Muscle of arm (tissue), 12 donors: ENCODE results near the gene GFRA1. TPM values are rescaled to one million over a fixed set of nuclear protein-coding genes. Genes with fewer than 3 reads are reported as not detected.

Experiments
- DNase-seq: peaks from one replicate; pipeline ENCODE4 v3.0.0-alpha.2; 2013
- polyA plus RNA-seq, 12 donors: library from polyadenylated mRNA; unstranded; fragments of 120-200 nt; gene quantifications; one replicate each; pipeline ENCODE4 v1.2.1, GENCODE V29; 2013; ENCODE audit not compliant: insufficient read length in 12 of 12

The GFRA1 gene
- polyA plus RNA-seq, 12 donors, result 29.9 to 45.1 (median 35.1) TPM; not detected in 1

GRCh38 chr10:116130006-116130405 lies 143.0 kb downstream of the GFRA1 start:
- no peak for DNase-seq

DNA sequence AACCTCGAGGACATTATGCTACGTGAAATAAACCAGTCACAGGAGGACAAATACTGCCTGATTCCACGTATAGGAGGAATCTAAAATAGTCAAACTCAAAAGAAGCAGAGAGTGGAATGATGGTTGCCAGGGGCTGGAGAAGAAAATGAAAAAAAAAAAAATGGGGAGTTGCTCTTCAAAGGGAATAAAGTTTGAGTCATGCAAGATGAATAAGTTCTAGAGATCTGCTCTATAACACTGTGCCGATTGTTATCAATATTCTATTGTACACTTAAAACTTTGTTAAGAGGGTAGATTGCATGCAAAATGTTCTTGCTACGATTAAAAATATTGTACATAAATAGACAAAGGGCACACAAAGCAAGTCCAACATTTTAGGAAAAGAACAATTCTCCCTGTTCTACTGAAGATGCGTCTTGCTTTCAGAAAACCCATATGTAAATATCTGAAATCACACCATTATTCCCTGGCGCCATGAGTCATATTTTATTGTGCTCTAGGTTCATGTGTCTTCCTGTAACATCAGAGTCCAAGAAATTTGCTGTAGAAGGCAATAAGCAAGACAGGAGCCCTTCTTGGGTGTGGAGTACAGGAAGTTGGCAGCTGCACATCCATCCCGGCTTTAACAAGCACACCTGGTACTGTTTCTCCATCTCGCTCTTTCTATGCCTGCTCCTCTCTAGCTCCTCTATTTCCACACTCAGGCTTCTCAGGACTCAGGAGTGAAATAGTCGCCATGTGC lies 145.9 kb downstream of the GFRA1 start:
- no peak for DNase-seq

DNA sequence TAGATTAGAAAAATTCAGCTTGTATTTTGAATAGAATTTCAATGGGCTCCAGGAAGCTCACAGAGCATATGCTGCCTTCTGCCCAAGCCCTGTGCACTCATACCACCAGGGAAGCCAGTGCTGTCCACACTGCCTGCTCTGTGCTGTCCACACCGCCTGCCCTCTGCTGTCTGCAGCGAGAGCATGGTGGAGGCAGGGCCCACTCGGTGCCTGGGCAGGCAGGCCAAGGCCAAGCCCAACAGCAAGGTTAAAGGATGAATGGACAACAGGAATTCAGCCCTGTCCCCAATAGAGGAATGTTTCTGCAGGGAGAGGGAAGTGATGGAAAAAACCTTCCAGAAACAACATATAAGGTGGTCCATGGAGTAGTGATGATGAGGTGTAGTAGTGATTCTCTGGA lies 146.8 kb downstream of the GFRA1 start:
- no peak for DNase-seq

- no peak for DNase-seq
Observed at GRCh38 chr10:116125180-116125579, 147.8 kb downstream of the GFRA1 start.

DNA sequence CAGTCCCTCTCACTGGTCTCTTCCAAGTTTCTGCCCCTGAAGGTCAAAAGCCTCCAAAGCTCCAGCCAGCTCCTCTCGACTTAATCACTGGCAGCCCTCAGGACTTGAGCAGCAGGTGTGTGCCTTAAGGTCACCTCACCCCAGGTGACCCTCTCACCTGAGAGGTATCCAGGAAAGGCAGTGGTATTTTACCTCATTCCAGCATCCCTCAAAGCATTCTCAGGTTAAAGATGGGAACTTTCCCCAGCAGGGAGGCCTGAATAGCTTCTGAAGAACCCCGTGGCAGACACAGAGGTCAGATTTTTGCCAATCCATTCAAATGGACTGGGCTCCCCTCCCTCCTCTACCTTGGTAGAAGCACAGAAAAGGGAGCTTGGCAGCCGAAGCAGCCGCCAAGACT lies 148.2 kb downstream of the GFRA1 start:
- DNase-seq, result no peak

DNA sequence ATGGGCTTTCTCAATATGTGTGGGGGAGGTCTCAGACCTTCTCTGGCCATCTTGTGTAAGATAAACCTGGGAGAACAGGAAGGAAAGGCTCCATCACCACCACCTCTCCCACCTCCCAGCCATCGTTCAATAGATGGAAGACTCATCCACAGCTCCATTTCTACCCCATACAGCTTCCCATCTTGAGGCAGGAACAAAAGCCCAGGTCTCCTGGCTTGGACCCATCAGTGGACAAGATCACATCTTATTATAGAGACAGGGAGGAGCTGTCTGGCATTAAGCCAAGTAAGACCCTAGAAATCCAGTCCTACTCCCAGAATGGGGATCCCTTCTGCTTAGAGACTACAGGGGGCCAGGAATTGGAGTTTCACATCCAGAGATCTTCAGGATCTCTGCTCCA lies 150.3 kb downstream of the GFRA1 start:
- DNase-seq, result no peak

DNA sequence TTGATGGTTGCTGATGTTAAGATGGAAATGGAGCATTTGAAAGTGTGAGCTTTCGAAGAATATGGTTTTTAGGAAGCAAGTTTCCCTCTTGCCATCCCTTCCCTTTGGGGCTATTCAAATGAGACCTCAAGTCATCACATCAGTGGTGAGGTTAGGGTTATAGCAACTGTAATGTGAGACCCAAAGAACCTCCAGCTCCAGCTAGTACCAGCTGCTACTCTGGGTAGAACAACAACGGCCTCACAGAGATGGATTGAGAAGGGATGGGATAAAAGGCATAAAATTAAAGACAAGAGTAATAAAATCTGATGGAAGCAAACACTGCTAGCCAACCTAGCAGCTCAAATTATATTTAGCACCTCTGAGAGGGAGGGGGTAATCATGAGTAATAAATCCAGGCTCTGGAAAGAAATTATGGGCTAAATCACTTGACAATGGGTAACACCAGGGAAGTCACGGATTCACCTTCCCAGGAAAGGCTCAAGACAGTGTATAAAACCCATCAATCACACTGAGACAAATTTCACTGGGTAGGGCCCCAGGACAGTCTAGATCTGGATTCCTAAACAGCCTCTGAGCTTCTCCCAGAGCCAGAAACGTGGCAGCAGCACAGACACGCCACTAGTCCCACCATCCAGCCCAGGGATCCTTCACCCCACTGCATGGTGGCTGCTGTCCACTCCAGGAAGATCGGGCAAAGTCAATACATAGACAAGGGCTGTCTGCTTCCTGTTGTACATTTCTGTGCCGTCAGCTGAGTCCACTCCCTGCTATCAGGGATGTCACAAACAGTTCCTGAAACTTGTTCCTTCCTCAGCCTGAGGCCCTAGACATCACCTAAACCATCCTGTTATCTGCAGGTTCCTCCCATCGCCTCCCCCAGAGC lies 151.1 kb downstream of the GFRA1 start:
- DNase-seq, result no peak

DNA sequence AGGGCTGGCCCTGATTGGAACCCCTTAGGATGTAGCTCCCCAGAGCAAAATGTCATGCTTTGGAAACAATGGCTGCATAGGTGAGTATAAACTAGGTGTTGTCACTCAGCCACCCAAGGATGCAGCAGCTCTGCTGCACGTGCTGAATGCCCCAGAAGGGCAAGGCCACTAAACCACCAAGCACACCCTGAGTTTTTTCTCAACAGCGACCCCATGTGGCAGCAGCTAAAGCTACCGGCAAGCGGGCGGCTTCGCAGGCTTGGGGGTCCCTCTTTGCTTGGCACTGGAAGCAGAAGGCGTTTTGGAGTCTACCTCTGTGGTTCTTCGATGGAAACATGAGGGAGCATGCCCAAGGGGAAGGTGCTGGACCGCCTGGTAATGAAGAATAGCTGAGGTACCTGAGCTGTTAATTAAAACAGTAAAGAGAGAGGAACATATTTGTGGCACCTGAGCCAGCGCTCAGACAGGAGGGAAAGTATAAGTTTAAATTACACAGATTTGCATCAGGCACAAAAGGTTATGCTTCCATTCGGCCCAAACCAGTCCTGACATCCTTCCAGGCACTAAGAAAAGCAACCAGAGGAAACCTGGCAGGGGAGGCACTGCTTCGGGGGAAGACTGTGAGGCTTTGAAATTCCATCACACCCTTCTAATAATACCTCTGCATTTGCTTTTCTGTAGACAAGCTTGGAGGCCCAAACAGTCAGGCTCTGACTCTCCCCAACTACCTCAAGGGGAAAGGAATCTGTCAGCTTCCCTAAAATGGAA lies 152.1 kb downstream of the GFRA1 start:
- DNase-seq, result no peak

DNA sequence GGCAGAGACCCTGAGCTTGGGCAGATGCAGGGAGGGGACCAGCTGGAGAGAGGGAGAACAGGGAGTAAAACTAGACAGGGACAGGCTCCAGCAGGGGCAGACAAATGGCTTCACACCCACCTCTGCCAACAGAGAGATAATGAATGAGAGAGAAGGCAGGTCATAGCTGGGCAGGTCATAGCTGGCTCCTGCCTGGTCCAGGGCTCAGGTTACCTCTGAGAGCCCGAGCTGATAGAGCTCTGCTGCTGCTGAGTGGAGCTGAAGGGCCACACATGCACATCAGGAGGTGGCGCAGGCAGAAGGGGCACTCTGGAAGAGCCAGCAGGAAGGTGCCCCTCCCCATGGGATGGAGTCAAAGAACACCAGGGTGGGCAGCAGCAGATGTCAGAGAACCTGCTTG lies 154.2 kb downstream of the GFRA1 start:
- no peak for DNase-seq

GRCh38 chr10:116115797-116116196 lies 157.2 kb downstream of the GFRA1 start:
- no peak for DNase-seq

GRCh38 chr10:116115036-116115641 lies 157.9 kb downstream of the GFRA1 start:
- no peak for DNase-seq

DNA sequence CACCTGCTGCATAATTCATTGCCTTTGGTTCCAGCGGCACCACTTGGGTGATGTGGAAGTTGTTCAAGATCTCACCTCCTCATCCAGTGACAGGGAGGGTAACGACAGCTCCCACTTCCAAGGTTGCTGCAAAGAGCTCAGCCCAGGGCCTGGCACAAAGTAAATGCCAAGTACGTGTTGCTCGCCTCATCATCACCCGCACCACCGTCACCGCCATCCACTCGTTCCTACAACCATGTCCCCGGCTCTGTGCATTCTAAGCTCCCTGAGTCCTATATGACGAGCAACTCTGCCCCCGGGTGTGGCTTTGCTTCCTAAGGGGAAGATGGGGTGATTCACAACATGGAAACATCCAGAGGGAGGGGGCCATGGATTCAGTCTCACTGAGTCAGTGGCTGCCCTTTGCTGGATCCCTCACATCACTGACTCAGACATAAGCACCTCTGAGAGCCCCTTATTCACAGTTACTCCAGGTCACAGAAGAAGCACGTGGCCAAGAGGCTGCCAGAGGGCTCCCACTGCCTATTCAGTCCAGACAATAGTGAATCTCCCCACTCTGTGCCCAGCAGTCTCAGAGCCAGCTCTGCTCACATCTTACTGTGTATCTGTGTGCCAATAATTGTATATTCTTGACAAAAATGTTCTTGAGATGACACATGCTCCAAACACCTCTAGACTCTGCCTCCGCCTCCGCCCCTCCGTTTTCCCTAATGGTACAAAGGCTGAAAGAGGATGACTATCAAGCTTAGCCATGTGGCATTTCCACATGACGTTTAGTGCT lies 159.1 kb downstream of the GFRA1 start:
- DNase-seq, result no peak

GRCh38 chr10:116112232-116113231 lies 160.5 kb downstream of the GFRA1 start:
- DNase-seq, result no peak

GRCh38 chr10:116111483-116112095 lies 161.4 kb downstream of the GFRA1 start:
- DNase-seq, result no peak

GRCh38 chr10:116110736-116111135 lies 162.3 kb downstream of the GFRA1 start:
- DNase-seq, result no peak

GRCh38 chr10:116109881-116110280 lies 163.1 kb downstream of the GFRA1 start:
- DNase-seq, result no peak

DNA sequence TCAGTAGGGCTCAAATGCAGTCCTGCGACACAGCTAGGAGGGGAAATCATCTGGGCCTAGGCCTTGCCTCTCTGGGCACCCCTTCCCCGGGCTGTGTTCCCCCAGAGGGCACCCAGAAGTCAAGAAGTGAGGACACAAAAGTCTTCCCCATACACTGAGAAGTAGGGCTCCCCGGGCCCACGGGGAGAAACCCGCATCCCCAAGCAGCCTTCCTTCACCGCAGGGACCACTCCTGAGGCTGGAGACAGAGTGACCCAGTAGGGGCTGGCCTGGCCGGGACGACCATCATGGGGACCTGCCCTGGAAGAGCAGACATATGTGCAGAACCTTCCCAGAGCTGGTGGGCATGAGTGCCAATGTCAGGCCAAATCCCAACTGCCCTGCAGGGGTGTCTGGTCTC lies 163.5 kb downstream of the GFRA1 start:
- no peak for DNase-seq

DNA sequence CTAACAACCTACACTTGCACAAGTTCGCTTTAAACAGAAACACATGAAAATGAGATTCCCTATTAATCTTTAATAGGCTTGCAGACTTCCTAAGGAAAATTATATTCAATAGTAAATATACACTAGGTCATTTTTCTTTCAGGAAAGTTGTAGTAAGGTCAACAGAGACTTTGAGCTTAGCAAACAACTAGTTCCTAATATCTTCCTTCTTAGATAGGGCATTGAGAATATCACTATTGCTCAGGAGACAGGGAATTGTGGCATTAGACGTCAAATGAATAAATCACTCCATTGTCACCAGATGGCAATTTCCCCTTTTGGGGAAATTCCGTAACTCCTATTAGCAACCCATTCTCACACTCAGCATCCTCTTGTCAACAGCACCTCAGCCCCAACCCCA lies 164.9 kb downstream of the GFRA1 start:
- DNase-seq, result no peak

- DNase-seq, result no peak
Observed at GRCh38 chr10:116106611-116107010, 166.4 kb downstream of the GFRA1 start.
